Right lobe of liver (tissue), 4 donors: Measurements from ENCODE around the gene LRRC8D.

Experiments
- CTCF ChIP-seq, 4 donors: fragments of 200-600 bp in 3 of 4; fragments of 450-650 bp in 1 of 4; IDR thresholded peaks; one replicate each; pipeline versions ENCODE4 v1.5.1 to v1.8.0; 2016 to 2022; ENCODE audit warnings: antibody characterized with exemption in 4 of 4, mild to moderate bottlenecking in 2 of 4
- POLR2A ChIP-seq: fragments of 450-650 bp; IDR thresholded peaks from one replicate; pipeline ENCODE4 v1.6.1; 2017; ENCODE audit warnings: antibody characterized with exemption, mild to moderate bottlenecking
- donor health status: DM: no; HTN: no; CAD: no.
- donor health status: DM: no; HTN: no; CAD: no.
- donor health status: DM: no; HTN: yes; CAD: no.

- no peak for TF ChIP-seq CTCF (IDR thresholded peaks at IDR 0.05)
- no peak for TF ChIP-seq POLR2A
Measured at GRCh38 chr1:89850844-89851415, 30.1 kb downstream of the LRRC8D start.
